HEK293 (cell line): Measurements from ENCODE around the gene CHRNA10.

ENCODE experiments used
- CTCF ChIA-PET: fragments of 350-600 bp; formaldehyde crosslinking; extraction: SDS; loops from one replicate; lab custom pipeline; 2021; ENCODE audit warnings: antibody characterized with exemption; lab: Yijun Ruan, JAX
- POLR2A ChIA-PET: fragments of 300-600 bp; formaldehyde crosslinking; extraction: SDS; loops from one replicate; lab custom pipeline; 2020; ENCODE audit warnings: antibody characterized with exemption, inconsistent platforms; lab: Yijun Ruan, JAX
- H3K27ac ChIP-seq: fragments of 200-500 bp; sonication (Bioruptor generic); 2 replicates; pipeline ENCODE4 v1.5.1; 2014; ENCODE audit warnings: low read depth, low read length, control low read depth, inconsistent platforms; ENCODE audit errors: extremely low read depth
- H3K36me3 ChIP-seq, 2 experiments: fragments of 200-500 bp in 1 of 2; sonication (Bioruptor generic) in 1 of 2; 1 replicate in 1 of 2; 2 replicates in 1 of 2; pipeline ENCODE4 v1.5.1; 2014 to 2017; ENCODE audit warnings: inconsistent platforms in 2 of 2, low read length in 2 of 2; ENCODE audit not compliant: control insufficient read depth in 2 of 2, insufficient read depth in 1 of 2
- H3K4me1 ChIP-seq: fragments of 200-500 bp; sonication (Bioruptor generic); 2 replicates; pipeline ENCODE4 v1.5.1; 2014; ENCODE audit warnings: mild to moderate bottlenecking, low read length, inconsistent platforms; ENCODE audit not compliant: control insufficient read depth, insufficient read depth
- H3K4me3 ChIP-seq: 2 replicates; pipeline ENCODE4 v1.5.1; 2011; ENCODE audit warnings: low read depth, mild to moderate bottlenecking, control low read depth, low read length, moderate library complexity
- H3K9me3 ChIP-seq: fragments of 200-500 bp; sonication (Bioruptor generic); 2 replicates; pipeline ENCODE4 v1.5.1; 2014; ENCODE audit warnings: low read depth, low read length, inconsistent platforms; ENCODE audit not compliant: control insufficient read depth, insufficient read depth
- MYNN ChIP-seq: fragments of 450-650 bp; formaldehyde crosslinking; IDR thresholded peaks from 2 replicates; pipeline ENCODE4 v1.5.1; 2016; ENCODE audit warnings: missing biosample characterization, missing genetic modification characterization, borderline replicate concordance
- REST ChIP-seq: fragments of 450-650 bp; formaldehyde crosslinking; IDR thresholded peaks from 2 replicates; pipeline ENCODE4 v1.5.1; 2016; ENCODE audit warnings: missing biosample characterization, missing genetic modification characterization
- SETDB1 ChIP-seq: IDR thresholded peaks from one replicate; pipeline ENCODE4 v1.6.1; 2017; ENCODE audit warnings: mild to moderate bottlenecking, low read length, moderate library complexity, mixed read lengths; ENCODE audit not compliant: insufficient read length
- ZBTB7A ChIP-seq: fragments of 450-650 bp; formaldehyde crosslinking; IDR thresholded peaks from 2 replicates; pipeline ENCODE4 v1.5.1; 2016; ENCODE audit warnings: low read depth, missing biosample characterization, missing genetic modification characterization
- ZNF148 ChIP-seq: fragments of 450-650 bp; formaldehyde crosslinking; IDR thresholded peaks from 2 replicates; pipeline ENCODE4 v1.5.0; 2017; ENCODE audit warnings: missing biosample characterization, missing genetic modification characterization, borderline replicate concordance
- ZNF202 ChIP-seq: fragments of 450-650 bp; formaldehyde crosslinking; IDR thresholded peaks from 2 replicates; pipeline ENCODE4 v1.5.1; 2016; ENCODE audit warnings: missing biosample characterization, missing genetic modification characterization, borderline replicate concordance
- ZNF354C ChIP-seq: fragments of 450-650 bp; formaldehyde crosslinking; IDR thresholded peaks from 2 replicates; pipeline ENCODE4 v1.5.1; 2016; ENCODE audit warnings: missing biosample characterization, missing genetic modification characterization, low read depth, borderline replicate concordance
- ZNF366 ChIP-seq: fragments of 450-650 bp; formaldehyde crosslinking; conservative IDR thresholded peaks from 2 replicates; pipeline ENCODE4 v1.5.1; 2016; ENCODE audit warnings: missing biosample characterization, missing genetic modification characterization
- ZNF394 ChIP-seq: fragments of 450-650 bp; formaldehyde crosslinking; IDR thresholded peaks from 2 replicates; pipeline ENCODE4 v1.5.1; 2016; ENCODE audit warnings: missing biosample characterization, missing genetic modification characterization, mild to moderate bottlenecking, moderate library complexity, borderline replicate concordance
- ZNF449 ChIP-seq: fragments of 450-650 bp; formaldehyde crosslinking; IDR thresholded peaks from 2 replicates; pipeline ENCODE4 v1.5.1; 2017; ENCODE audit warnings: missing biosample characterization, mild to moderate bottlenecking, missing genetic modification characterization, moderate library complexity
- ZNF488 ChIP-seq: fragments of 450-650 bp; formaldehyde crosslinking; IDR thresholded peaks from 2 replicates; pipeline ENCODE4 v1.5.1; 2016; ENCODE audit warnings: missing biosample characterization, missing genetic modification characterization
- ZNF544 ChIP-seq: fragments of 450-650 bp; formaldehyde crosslinking; IDR thresholded peaks from 2 replicates; pipeline ENCODE4 v1.5.0; 2017; ENCODE audit warnings: missing biosample characterization, missing genetic modification characterization
- ZNF571 ChIP-seq: fragments of 450-650 bp; formaldehyde crosslinking; IDR thresholded peaks from 2 replicates; pipeline ENCODE4 v1.5.0; 2017; ENCODE audit warnings: missing biosample characterization, missing genetic modification characterization
- ZNF645 ChIP-seq: fragments of 450-650 bp; formaldehyde crosslinking; IDR thresholded peaks from 2 replicates; pipeline ENCODE4; 2016; ENCODE audit warnings: missing biosample characterization, missing genetic modification characterization
- ZNF704 ChIP-seq: fragments of 450-650 bp; formaldehyde crosslinking; IDR thresholded peaks from 2 replicates; pipeline ENCODE4 v1.5.1; 2016; ENCODE audit warnings: missing biosample characterization, missing genetic modification characterization
- ZNF76 ChIP-seq: fragments of 450-650 bp; formaldehyde crosslinking; IDR thresholded peaks from 2 replicates; pipeline ENCODE4; 2016; ENCODE audit warnings: low read depth, missing biosample characterization, missing genetic modification characterization, borderline replicate concordance

Gene CHRNA10

GRCh38 chr11:3684129-3684818 is 13.1 kb upstream of the CHRNA10 start (continued):
- TF ChIP-seq ZNF449 (no peak), ZNF571 (tag by site-specific recombination) (no peak), ZNF76 (tag by site-specific recombination) (no peak), ZNF354C (no peak), ZNF202 (tag by site-specific recombination) (no peak), MYNN (tag by site-specific recombination) (no peak)

GRCh38 chr11:3683039-3683438 is 11.9 kb upstream of the CHRNA10 start:
- CTCF ChIA-PET: interaction anchor here (1.5 kb wide), 1 partner anchor 127 kb away, joined by 4 read pairs; no protein-coding TSS in a partner anchor
- no peaks in the 10 kb centered on the region for H3K4me1 ChIP-seq
- no peak for TF ChIP-seq ZNF544 (tag by site-specific recombination)
- TF ChIP-seq REST (tag by site-specific recombination): no peak
- no peak for TF ChIP-seq ZNF704
- TF ChIP-seq ZNF366 (tag by site-specific recombination): no peak
- no peak for TF ChIP-seq ZNF394 (tag by site-specific recombination)
- no peak for TF ChIP-seq SETDB1
- no peak for TF ChIP-seq ZNF645 (tag by site-specific recombination)
- no peak for TF ChIP-seq ZNF148
- no peak for TF ChIP-seq ZBTB7A (tag by site-specific recombination)
- TF ChIP-seq ZNF488 (tag by site-specific recombination): no peak
- no peaks in the 10 kb centered on the region for H3K9me3 ChIP-seq
- no peak overlapping the region for H3K4me3 ChIP-seq
- H3K27ac ChIP-seq: no peak overlapping the region
- POLR2A ChIA-PET: no interaction called here
- peaks cover 14 to 97% of the 10 kb centered on the region in 2 experiments for H3K36me3 ChIP-seq
